DMS53 treated with DMSO at 0.1 percent for 48 hours (cell line): ENCODE data around the gene CNNM4.

ENCODE experiments used
- DNase-seq: peaks from one replicate; lab custom pipeline; 2025; ENCODE audit not compliant: unreplicated experiment; lab: John Stamatoyannopoulos, UW

CNNM4 gene

GRCh38 chr2:96857667-96858372 lies 97.1 kb downstream of the CNNM4 start, which contains the start of gene ANKRD39:
ANKRD39 (minus strand) TSS chr2:96858016; CDS start chr2:96857987, 29 bp downstream.
- DNase-seq: peak; percentile 99

GRCh38 chr2:96859099-96859649 lies 98.5 kb downstream of the CNNM4 start:
- DNase-seq: no peak

GRCh38 chr2:96859681-96860064 lies 99.0 kb downstream of the CNNM4 start:
- DNase-seq: no peak

- no peak for DNase-seq
These were observed 99.6 kb downstream of the CNNM4 start for GRCh38 chr2:96860065-96861029.

- DNase-seq: no peak
These were observed 100.4 kb downstream of the CNNM4 start for GRCh38 chr2:96861074-96861473.
